ENCODE measurements around the gene TBC1D1.

Gene TBC1D1

GRCh38 chr4:37865450-37865849, 25.4 kb upstream of the TBC1D1 start:
- H3K79me2 ChIP-seq (ENCODE audit: control insufficient read depth, low read length), result no peaks in the 10 kb centered on the region
- no peak for TF ChIP-seq EZH2phosphoT487 (IDR thresholded peaks at IDR 0.05; ENCODE audit: borderline replicate concordance, low read length)
- TF ChIP-seq CTCF (IDR thresholded peaks at IDR 0.05; ENCODE audit: low read depth, low read length, poor library complexity, severe bottlenecking), result no peak

GRCh38 chr4:37867102-37867501, 23.8 kb upstream of the TBC1D1 start:
- no peak overlapping the region for H3K27ac ChIP-seq (ENCODE audit: low read depth, low read length)
- no peaks in the 10 kb centered on the region for H3K79me2 ChIP-seq (ENCODE audit: control insufficient read depth, low read length)
- no peaks in the 10 kb centered on the region for H4K20me1 ChIP-seq (ENCODE audit: control insufficient read depth, insufficient read depth, low read depth, low read length)
- H3F3A ChIP-seq (ENCODE audit: control insufficient read depth, insufficient read depth), result no peaks in the 10 kb centered on the region
- no peaks in the 10 kb centered on the region for H3K9me2 ChIP-seq (replicated peaks; ENCODE audit: control insufficient read depth, low read length)
- H3K4me3 ChIP-seq (ENCODE audit: low read length), result no peak overlapping the region
- H3K27me3 ChIP-seq (ENCODE audit: control insufficient read depth, low read length), result no peaks in the 10 kb centered on the region
- H3K36me3 ChIP-seq (ENCODE audit: control insufficient read depth, low read length), result peaks cover 13% of the 10 kb centered on the region
- H3K4me1 ChIP-seq (ENCODE audit: control insufficient read depth, low read length), result peaks cover 13% of the 10 kb centered on the region
- no peaks in the 10 kb centered on the region for H3K9me3 ChIP-seq (ENCODE audit: control insufficient read depth, insufficient read depth, low read length)
- no peak overlapping the region for H3K4me2 ChIP-seq (ENCODE audit: low read length)
- TF ChIP-seq EZH2phosphoT487 (IDR thresholded peaks at IDR 0.05; ENCODE audit: borderline replicate concordance, low read length) (no peak), CTCF (IDR thresholded peaks at IDR 0.05; ENCODE audit: low read depth, low read length, poor library complexity, severe bottlenecking) (no peak)

More at GRCh38 chr4:37865450-37865849, 25.4 kb upstream of the TBC1D1 start:
- Histone ChIP-seq H3K27me3 (ENCODE audit: control insufficient read depth, low read length) (no peaks in the 10 kb centered on the region), H3K36me3 (ENCODE audit: control insufficient read depth, low read length) (peaks cover 28% of the 10 kb centered on the region), H4K20me1 (ENCODE audit: control insufficient read depth, insufficient read depth, low read depth, low read length) (no peaks in the 10 kb centered on the region), H3K4me3 (ENCODE audit: low read length) (no peak overlapping the region), H3K4me2 (ENCODE audit: low read length) (no peak overlapping the region), H3F3A (ENCODE audit: control insufficient read depth, insufficient read depth) (no peaks in the 10 kb centered on the region), H3K4me1 (ENCODE audit: control insufficient read depth, low read length) (peaks cover 13% of the 10 kb centered on the region), H3K9me3 (ENCODE audit: control insufficient read depth, insufficient read depth, low read length) (no peaks in the 10 kb centered on the region), H3K27ac (ENCODE audit: low read depth, low read length) (no peak overlapping the region), H3K9me2 (replicated peaks; ENCODE audit: control insufficient read depth, low read length) (no peaks in the 10 kb centered on the region)

GRCh38 chr4:37868238-37868637, 22.6 kb upstream of the TBC1D1 start:
- Histone ChIP-seq H3K9me2 (replicated peaks; ENCODE audit: control insufficient read depth, low read length) (no peaks in the 10 kb centered on the region), H3K27me3 (ENCODE audit: control insufficient read depth, low read length) (no peaks in the 10 kb centered on the region), H4K20me1 (ENCODE audit: control insufficient read depth, insufficient read depth, low read depth, low read length) (no peaks in the 10 kb centered on the region), H3K4me3 (ENCODE audit: low read length) (no peak overlapping the region), H3K36me3 (ENCODE audit: control insufficient read depth, low read length) (peaks cover 6% of the 10 kb centered on the region), H3K9me3 (ENCODE audit: control insufficient read depth, insufficient read depth, low read length) (no peaks in the 10 kb centered on the region), H3K4me2 (ENCODE audit: low read length) (no peak overlapping the region), H3K4me1 (ENCODE audit: control insufficient read depth, low read length) (peaks cover 13% of the 10 kb centered on the region), H3K27ac (ENCODE audit: low read depth, low read length) (no peak overlapping the region), H3K79me2 (ENCODE audit: control insufficient read depth, low read length) (no peaks in the 10 kb centered on the region), H3F3A (ENCODE audit: control insufficient read depth, insufficient read depth) (no peaks in the 10 kb centered on the region; the same call in 1 of the 2 replicates)
- TF ChIP-seq CTCF (IDR thresholded peaks at IDR 0.05; ENCODE audit: low read depth, low read length, poor library complexity, severe bottlenecking), result no peak
- TF ChIP-seq EZH2phosphoT487 (IDR thresholded peaks at IDR 0.05; ENCODE audit: borderline replicate concordance, low read length), result no peak

All from DOHH2 (cell line).